COR-L47 (cell line): ENCODE results near the gene CYP27C1.

Experiments
- DNase-seq: peaks from one replicate; lab custom pipeline; 2025; lab: John Stamatoyannopoulos, UW

CYP27C1 gene

GRCh38 chr2:127193164-127193966, 26.7 kb downstream of the CYP27C1 start:
- DNase-seq: no peak

DNA sequence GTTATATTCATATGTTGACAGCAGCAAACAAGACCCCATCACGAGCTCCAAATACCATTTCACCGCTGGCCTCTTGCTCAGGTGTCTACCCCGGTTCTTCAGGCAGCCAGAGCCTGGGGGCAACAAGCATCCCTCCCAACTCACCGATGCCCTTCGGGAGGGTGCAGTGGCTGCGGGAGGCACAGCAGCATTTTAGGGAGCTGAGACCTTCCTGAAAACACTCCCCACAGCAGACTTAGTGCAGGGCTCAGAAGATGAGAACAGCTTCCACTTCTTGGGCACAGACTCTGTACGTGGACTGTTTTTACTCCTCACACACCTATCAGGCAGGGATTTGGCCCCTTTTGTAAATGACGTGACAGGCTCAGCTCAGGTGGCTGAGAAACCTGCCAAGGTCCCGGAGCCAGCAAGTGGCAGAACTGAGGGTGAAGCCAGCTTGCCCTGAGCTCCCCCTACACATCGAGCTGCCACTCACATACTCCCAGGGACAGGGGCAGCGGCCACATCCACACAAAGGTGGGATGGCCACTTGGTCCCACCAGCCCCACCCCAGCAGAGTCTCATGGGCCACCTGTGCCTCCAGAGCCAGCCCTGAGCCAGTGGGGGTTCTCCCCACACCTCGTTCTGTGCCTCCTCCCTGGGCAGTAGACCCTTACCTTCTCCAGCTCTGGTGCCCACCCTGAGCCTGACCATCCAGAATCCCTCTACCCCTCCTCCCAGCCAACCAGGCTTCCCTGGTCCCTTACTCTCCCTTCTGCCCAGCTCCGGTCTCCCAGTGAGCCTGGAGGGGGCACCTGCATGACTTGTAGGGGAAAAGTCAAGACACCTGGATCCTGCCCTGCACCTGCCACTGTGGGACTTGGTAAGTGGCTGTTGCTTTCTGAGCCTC, 28.5 kb downstream of the CYP27C1 start:
- no peak for DNase-seq

- no peak for DNase-seq
Observed at GRCh38 chr2:127188797-127189196, 31.3 kb downstream of the CYP27C1 start.

GRCh38 chr2:127187831-127188230, 32.3 kb downstream of the CYP27C1 start:
- no peak for DNase-seq

DNA sequence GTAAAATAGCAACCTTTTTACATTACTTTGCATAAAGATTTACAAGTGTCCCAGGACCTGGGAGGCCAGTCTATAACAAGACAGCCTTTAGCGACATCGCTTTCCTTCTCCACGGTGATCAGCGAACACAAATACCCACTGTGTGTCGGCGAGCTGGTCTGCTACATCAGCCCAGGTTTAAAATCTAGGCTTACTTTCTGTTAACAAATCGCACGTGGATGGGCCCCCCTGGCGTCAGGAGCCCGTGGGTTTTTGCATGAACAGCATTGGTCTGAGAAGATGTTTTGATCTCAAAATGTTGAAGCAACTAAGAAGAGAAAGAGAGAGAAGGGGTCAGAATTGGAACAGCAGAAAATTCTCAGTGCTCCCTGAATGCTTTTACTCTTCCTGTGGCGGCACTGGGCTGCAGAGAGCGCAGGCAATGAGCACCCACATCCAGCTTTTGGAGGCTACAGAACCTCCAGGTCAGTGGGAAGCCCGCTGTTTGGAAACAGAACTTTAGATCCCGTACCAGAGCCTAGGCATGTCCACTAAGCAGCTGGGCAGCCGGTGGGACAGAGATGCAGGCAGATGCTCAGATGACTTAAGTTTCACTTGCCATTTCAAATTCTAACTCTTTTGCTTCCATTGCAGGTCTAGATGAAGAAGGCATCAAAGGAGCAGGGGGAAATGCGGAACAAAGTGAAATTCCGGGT, 32.9 kb downstream of the CYP27C1 start:
- DNase-seq: no peak

GRCh38 chr2:127185705-127186104, 34.4 kb downstream of the CYP27C1 start:
- no peak for DNase-seq

DNA sequence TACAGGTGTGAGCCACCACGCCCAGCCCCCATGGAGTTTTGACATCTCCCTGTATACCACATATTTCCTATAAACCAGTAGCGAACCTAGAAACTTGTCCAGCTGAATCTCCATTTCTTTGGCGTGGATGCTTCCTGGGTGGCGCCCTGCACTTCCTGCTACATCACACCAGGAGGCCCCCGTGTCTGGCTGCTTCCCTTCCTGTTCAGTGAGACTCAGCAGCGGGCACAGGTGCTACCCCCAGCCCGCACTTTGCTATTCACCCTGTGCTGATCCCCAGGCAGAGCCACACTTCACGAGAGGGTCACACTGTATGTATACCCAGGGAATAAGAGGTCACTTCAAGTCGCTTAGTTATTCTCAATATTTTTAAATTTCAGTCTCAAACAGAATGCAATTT, 35.0 kb downstream of the CYP27C1 start:
- no peak for DNase-seq

DNA sequence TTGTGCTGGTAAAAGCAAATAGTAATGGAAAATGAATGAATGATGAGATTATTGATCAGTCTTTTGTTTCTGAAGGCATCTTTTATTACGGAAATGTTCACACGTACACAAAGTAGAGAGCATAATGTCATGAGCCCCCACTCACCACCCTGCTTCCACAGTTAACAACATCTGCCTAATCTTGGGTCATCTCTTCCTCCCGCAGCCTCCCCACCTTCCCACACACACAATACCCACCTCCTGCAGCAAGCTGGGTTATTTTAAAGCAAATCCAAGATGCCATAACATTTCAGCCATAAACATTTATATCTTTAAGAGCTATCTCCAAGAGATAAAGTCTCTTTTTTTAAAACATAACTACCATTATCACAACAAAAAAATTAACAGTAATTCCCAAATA, 36.3 kb downstream of the CYP27C1 start:
- no peak for DNase-seq

GRCh38 chr2:127182626-127183458, 37.3 kb downstream of the CYP27C1 start:
- no peak for DNase-seq

DNA sequence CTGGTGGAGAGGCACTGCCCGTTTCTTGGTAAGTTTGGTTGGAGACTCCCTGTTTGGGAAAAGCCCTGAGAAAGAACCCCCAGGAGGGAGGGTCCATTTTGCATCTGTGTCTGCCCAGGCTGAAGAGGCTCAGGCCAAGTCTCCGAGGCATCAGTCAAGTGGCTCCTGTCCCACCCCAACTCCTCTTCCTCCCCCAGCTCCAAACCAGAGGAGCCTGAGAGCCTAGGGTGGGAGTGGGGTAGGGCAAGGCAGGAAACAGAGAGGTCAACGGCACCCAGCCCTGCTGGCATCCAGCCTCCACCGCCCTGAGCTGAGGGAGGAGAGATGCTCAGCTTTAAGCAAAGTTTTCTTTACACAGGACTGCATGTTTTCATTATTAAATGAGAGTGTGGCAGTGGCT, 38.2 kb downstream of the CYP27C1 start:
- no peak for DNase-seq

DNA sequence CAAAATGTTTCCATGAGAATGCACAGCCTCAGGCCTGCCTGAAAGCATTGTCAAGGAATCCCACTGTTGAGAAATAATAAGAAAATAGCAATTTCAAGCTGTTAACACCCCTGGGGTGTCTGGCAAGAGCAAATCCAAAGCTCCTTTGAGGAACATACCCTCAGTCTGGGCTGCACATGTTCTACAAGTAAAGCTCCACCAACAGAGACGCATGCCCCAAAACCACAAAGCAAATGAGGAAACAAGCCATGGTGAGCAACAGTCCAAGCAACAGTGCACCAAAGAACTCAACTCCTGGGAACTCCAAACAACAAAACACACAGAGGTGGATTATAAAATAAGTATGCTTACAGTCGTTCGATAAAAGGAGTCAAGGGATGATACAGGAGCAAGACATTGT, 40.3 kb downstream of the CYP27C1 start:
- no peak for DNase-seq

GRCh38 chr2:127177617-127178263, 42.4 kb downstream of the CYP27C1 start:
- no peak for DNase-seq

GRCh38 chr2:127176371-127177311, 43.5 kb downstream of the CYP27C1 start:
- DNase-seq: no peak

DNA sequence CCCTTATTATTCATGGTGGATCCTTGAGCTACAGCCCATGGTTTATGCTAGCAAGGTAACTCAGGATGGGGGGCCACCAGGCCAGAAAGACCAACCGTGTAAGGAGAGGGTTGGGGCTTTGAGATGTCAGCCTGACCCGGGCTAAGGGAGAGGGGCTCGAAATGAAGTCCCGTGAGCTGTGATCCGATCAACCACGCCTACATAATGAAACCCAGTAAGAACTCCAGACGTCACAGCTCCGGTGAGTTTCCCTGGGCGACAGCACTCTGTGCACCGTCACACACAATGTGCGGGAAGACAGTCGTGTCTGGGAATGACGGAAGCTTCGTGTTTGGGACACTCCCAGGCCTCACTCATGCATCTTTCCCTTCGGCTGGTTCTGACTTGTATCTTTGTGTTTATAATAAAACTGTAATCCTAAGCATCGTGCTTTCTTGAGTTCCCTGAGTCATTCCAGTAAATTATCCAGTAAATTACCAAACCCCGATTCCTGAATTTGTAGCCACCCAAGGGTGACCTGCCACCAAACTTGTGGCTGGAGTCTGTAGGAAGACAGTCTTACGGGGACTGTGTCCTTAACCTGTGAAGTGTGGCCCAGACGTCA, 44.2 kb downstream of the CYP27C1 start:
- no peak for DNase-seq

GRCh38 chr2:127175041-127175721, 44.9 kb downstream of the CYP27C1 start:
- DNase-seq: peak; percentile 34

- no peak for DNase-seq
Observed at GRCh38 chr2:127174640-127175039, 45.5 kb downstream of the CYP27C1 start.

DNA sequence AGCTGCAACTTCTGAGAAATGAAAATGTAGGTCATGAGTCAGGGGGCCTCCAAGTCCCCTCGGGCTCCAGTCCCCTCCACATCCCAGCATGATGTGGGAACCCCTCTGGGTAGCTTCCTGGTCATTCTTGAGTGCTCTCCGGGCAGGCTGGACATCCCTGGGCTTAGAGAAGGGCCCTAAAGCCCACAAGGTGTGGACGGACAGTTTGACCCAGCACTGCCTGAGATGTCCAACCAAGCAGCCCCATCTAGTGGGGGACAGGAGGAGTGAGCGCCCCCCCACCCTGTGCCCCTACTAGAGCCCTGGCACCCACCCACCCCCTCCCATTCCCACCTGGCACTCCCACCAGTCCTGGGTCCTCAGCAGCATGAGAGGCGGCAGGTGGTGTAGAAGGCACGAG, 46.0 kb downstream of the CYP27C1 start:
- no peak for DNase-seq

GRCh38 chr2:127173057-127173456, 47.0 kb downstream of the CYP27C1 start:
- DNase-seq: no peak

DNA sequence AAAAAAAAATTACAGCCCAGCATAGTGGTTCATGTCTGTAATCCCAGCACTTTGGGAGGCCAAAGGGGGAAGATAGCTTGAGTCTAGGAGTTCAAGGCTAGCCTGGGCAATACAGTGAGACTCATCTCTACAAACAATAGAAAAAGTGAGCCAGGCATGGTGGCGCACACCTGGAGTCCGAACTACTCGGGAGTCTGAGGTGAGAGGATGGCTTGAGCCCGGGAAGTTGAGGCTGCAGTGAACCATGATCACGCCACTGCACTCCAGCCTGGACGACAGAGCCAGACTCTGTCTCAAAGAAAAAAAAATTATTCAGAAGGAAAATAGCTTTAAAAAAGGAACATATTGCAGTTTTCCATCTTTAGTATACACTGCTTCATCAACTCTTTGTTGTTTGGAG, 47.8 kb downstream of the CYP27C1 start:
- no peak for DNase-seq
